ENCODE results near the gene NACC2. TPM values are rescaled to one million over a fixed set of nuclear protein-coding genes. Genes with fewer than 3 reads are reported as not detected.
A peak's percentile ranks its signal among the peaks of the same experiment; 100 is the strongest.

Gene NACC2
- total and polyA plus RNA-seq, 10 of the 15 experiments (the other 5 are each of a cell fraction or from before 2014, with no cell fraction given) = 0.66 to 14.7 (median 3.5) TPM

DNA sequence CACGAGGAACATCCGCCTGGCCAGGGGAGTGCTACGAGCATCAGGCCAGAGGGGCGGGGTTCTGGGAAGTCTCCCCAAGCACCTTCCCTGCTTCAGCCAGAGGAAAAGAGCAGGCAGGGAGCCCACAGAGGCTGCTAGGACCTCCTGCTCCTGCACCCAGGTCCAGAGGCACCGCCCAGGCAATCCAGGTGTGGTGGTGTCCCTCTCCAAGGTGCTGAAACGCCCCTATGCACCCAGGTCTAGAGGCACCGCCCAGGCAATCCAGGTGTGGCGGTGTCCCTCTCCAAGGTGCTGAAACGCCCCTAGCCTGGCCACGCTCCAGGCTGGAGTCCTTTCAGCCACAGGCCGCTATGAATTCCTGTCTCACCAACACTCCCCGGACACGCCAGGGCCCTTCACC lies 123.2 kb downstream of the NACC2 start:
- ChIA-PET SMC1A (ENCODE audit: uncharacterized antibody, unreplicated experiment) (no interaction called here), POLR2A (no interaction called here), CTCF (no interaction called here), RAD21 (ENCODE audit: unreplicated experiment) (no interaction called here)
- no peaks in the 10 kb centered on the region for H3K27me3 ChIP-seq (replicated peaks in 1 of 2; ENCODE audit: control insufficient read depth in 2 of 2, insufficient read depth in 2 of 2, low read length in 1 of 2)
- FAIRE-seq = no peak
- WGBS (ENCODE audit: insufficient coverage, insufficient replicate concordance, low lambda C conversion rate, missing lambda C conversion rate) = 36% methylated on average over 13 of the region's 13 CpGs
- no peaks in the 10 kb centered on the region for H3K9me3 ChIP-seq (replicated peaks; ENCODE audit: control insufficient read depth, insufficient read depth, low read length)
- no peak overlapping the region for H3K4me3 ChIP-seq
- DNase-seq (ENCODE audit: low read depth, low spot score) = no peak
- peak; percentile 62 for ATAC-seq
- H3K4me1 ChIP-seq (ENCODE audit: control insufficient read depth, insufficient read depth, low read length) = no peaks in the 10 kb centered on the region
- no peak overlapping the region for H3K4me2 ChIP-seq (ENCODE audit: control insufficient read depth, insufficient read depth)
- no peaks in the 10 kb centered on the region for H3K36me3 ChIP-seq (ENCODE audit: control insufficient read depth in 2 of 2, insufficient read depth in 2 of 2, low read length in 1 of 2)
- H3K9ac ChIP-seq (ENCODE audit: control insufficient read depth, insufficient read depth, low read length) = no peak overlapping the region
- H3K79me2 ChIP-seq (ENCODE audit: control insufficient read depth, insufficient read depth, low read length) = no peaks in the 10 kb centered on the region
- in situ Hi-C loops (cut with MboI) = no loop called here
- no peak overlapping the region for H2AFZ ChIP-seq (ENCODE audit: control insufficient read depth, low read depth, low read length)
- no peaks in the 10 kb centered on the region for H4K20me1 ChIP-seq (ENCODE audit: control insufficient read depth, insufficient read depth)
- no TSS peak for BruUV-seq (replicated peaks)
- H3K27ac ChIP-seq (ENCODE audit: control insufficient read depth, insufficient read depth) = no peak overlapping the region
- intact Hi-C loops (cut with micrococcal nuclease; ENCODE audit: unreplicated experiment) = no loop called here
- TF ChIP-seq, protein P1, sequence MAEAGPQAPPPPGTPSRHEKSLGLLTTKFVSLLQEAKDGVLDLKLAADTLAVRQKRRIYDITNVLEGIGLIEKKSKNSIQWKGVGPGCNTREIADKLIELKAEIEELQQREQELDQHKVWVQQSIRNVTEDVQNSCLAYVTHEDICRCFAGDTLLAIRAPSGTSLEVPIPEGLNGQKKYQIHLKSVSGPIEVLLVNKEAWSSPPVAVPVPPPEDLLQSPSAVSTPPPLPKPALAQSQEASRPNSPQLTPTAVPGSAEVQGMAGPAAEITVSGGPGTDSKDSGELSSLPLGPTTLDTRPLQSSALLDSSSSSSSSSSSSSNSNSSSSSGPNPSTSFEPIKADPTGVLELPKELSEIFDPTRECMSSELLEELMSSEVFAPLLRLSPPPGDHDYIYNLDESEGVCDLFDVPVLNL (IDR thresholded peaks at IDR 0.05; ENCODE audit: low read depth, low read length) = no peak
- no peak for TF ChIP-seq KAT2A (conservative IDR thresholded peaks at IDR 0.05; ENCODE audit: control insufficient read depth, low read depth, low read length)
- TF ChIP-seq, protein P2, sequence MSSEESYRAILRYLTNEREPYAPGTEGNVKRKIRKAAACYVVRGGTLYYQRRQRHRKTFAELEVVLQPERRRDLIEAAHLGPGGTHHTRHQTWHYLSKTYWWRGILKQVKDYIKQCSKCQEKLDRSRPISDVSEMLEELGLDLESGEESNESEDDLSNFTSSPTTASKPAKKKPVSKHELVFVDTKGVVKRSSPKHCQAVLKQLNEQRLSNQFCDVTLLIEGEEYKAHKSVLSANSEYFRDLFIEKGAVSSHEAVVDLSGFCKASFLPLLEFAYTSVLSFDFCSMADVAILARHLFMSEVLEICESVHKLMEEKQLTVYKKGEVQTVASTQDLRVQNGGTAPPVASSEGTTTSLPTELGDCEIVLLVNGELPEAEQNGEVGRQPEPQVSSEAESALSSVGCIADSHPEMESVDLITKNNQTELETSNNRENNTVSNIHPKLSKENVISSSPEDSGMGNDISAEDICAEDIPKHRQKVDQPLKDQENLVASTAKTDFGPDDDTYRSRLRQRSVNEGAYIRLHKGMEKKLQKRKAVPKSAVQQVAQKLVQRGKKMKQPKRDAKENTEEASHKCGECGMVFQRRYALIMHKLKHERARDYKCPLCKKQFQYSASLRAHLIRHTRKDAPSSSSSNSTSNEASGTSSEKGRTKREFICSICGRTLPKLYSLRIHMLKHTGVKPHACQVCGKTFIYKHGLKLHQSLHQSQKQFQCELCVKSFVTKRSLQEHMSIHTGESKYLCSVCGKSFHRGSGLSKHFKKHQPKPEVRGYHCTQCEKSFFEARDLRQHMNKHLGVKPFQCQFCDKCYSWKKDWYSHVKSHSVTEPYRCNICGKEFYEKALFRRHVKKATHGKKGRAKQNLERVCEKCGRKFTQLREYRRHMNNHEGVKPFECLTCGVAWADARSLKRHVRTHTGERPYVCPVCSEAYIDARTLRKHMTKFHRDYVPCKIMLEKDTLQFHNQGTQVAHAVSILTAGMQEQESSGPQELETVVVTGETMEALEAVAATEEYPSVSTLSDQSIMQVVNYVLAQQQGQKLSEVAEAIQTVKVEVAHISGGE (CRISPR knock-in tag; IDR thresholded peaks at IDR 0.05) = no peak
- TF ChIP-seq CBFB (IDR thresholded peaks at IDR 0.05; ENCODE audit: low read depth) = no peak
- no peak for TF ChIP-seq EGR1 (IDR thresholded peaks at IDR 0.05; ENCODE audit: borderline replicate concordance in 1 of 2, low read depth in 2 of 2, low read length in 2 of 2)
- TF ChIP-seq SIN3A (IDR thresholded peaks at IDR 0.05; ENCODE audit: low read depth, low read length) = peak; percentile 80; the same call in 1 of the 2 replicates
- no peak for TF ChIP-seq HDAC2 (IDR thresholded peaks at IDR 0.05)
- no peak for TF ChIP-seq RUNX3 (IDR thresholded peaks at IDR 0.05; ENCODE audit: low read length)
- TF ChIP-seq NFYA (IDR thresholded peaks at IDR 0.05; ENCODE audit: borderline replicate concordance, low read depth, low read length) = no peak
- TF ChIP-seq NFIC (IDR thresholded peaks at IDR 0.05; ENCODE audit: low read depth, low read length) = no peak
- no peak for TF ChIP-seq ZNF207 (IDR thresholded peaks at IDR 0.05; ENCODE audit: borderline replicate concordance)
- TF ChIP-seq ZZZ3 (IDR thresholded peaks at IDR 0.05; ENCODE audit: control insufficient read depth, insufficient read length, low read depth) = no peak
- TF ChIP-seq MTA3 (IDR thresholded peaks at IDR 0.05; ENCODE audit: borderline replicate concordance, low read length) = no peak
- no peak for TF ChIP-seq TBL1XR1 (IDR thresholded peaks at IDR 0.05; ENCODE audit: low read depth, low read length)
- TF ChIP-seq FOXK2 (IDR thresholded peaks at IDR 0.05) = no peak
- 0 out of 2 replicates have a peak, but pooled peaks have one; percentile 36 for TF ChIP-seq TCF3 (IDR thresholded peaks at IDR 0.05; ENCODE audit: borderline replicate concordance, insufficient read depth, low read depth, low read length)
- TF ChIP-seq TAF1 (IDR thresholded peaks at IDR 0.05; ENCODE audit: borderline replicate concordance, low read depth, low read length) = no peak
- TF ChIP-seq HDAC6 (IDR thresholded peaks at IDR 0.05; ENCODE audit: unreplicated experiment) = no peak
- TF ChIP-seq SRF (IDR thresholded peaks at IDR 0.05; ENCODE audit: low read depth in 2 of 2, low read length in 2 of 2) = no peak
- TF ChIP-seq KDM1A (IDR thresholded peaks at IDR 0.05; ENCODE audit: borderline replicate concordance) = no peak
- TF ChIP-seq, protein P3, sequence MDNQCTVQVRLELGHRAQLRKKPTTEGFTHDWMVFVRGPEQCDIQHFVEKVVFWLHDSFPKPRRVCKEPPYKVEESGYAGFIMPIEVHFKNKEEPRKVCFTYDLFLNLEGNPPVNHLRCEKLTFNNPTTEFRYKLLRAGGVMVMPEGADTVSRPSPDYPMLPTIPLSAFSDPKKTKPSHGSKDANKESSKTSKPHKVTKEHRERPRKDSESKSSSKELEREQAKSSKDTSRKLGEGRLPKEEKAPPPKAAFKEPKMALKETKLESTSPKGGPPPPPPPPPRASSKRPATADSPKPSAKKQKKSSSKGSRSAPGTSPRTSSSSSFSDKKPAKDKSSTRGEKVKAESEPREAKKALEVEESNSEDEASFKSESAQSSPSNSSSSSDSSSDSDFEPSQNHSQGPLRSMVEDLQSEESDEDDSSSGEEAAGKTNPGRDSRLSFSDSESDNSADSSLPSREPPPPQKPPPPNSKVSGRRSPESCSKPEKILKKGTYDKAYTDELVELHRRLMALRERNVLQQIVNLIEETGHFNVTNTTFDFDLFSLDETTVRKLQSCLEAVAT (IDR thresholded peaks at IDR 0.05) = no peak

Data from GM12878 (cell line).